Progenitor cell of endocrine pancreas (in vitro differentiated cells): ENCODE data around the gene GSTA1. TPM values are rescaled to one million over a fixed set of nuclear protein-coding genes. Genes with fewer than 3 reads are reported as not detected.
"Not testable (repeated sequence)": the region's sequence is repeated elsewhere in the genome, so short reads cannot be mapped to it uniquely, and the experiment has no call there.

Experiments
- DNase-seq: peaks from one replicate; pipeline ENCODE4 v3.0.0; 2021; ENCODE audit warnings: low spot score; ENCODE audit not compliant: unreplicated experiment
- H3K27ac Mint-ChIP-seq: 2 replicates; pipeline ENCODE4 v1.8.0; 2021; ENCODE audit warnings: mild to moderate bottlenecking, moderate library complexity, mixed read lengths
- H3K27me3 Mint-ChIP-seq: 2 replicates; pipeline ENCODE4 v1.8.0; 2021; ENCODE audit warnings: mixed read lengths
- H3K36me3 Mint-ChIP-seq: 2 replicates; pipeline ENCODE4 v1.8.0; 2022; ENCODE audit warnings: mixed read lengths; ENCODE audit not compliant: insufficient read depth
- H3K4me1 Mint-ChIP-seq: 2 replicates; pipeline ENCODE4 v1.8.0; 2021; ENCODE audit warnings: low read depth, mixed read lengths
- H3K4me3 Mint-ChIP-seq: 2 replicates; pipeline ENCODE4 v1.8.0; 2021; ENCODE audit warnings: low read depth, mild to moderate bottlenecking, moderate library complexity, mixed read lengths
- H3K9me3 Mint-ChIP-seq: 2 replicates; pipeline ENCODE4 v1.8.0; 2021; ENCODE audit warnings: low read depth, mixed read lengths
- CTCF ChIP-seq: fragments of 200-600 bp; sonication (generic); IDR thresholded peaks from one replicate; pipeline ENCODE4 v1.5.0; 2021; ENCODE audit warnings: antibody characterized with exemption, mild to moderate bottlenecking; ENCODE audit not compliant: unreplicated experiment
- long read RNA-seq: library from polyadenylated mRNA; unstranded; transcript quantifications from one replicate; pipeline ENCODE4 v2.0.0, GENCODE V29; 2020
- total RNA-seq: library from RNA; stranded (reverse); gene quantifications from 2 replicates; pipeline ENCODE4 v1.2.1, GENCODE V29; 2021

The GSTA1 gene
- 25.8 and 26.8 TPM in 2 replicates for total RNA-seq
- long read RNA-seq, transcript GSTA1-201 (7 exons, 1,019 nt): major isoform, 15 of 16 reads
- long read RNA-seq, partial matches to known transcripts: 0 of 16 reads
- long read RNA-seq, other reads (novel, unspliced or antisense): 1 of 16 reads

- H3K36me3 Mint-ChIP-seq, H3K27me3 Mint-ChIP-seq, DNase-seq, H3K9me3 Mint-ChIP-seq: not testable (repeated sequence)
- H3K4me3 Mint-ChIP-seq: peak within 1 kb of the TSS; percentile 62
- peaks cover 21% of the 10 kb centered on the region for H3K4me1 Mint-ChIP-seq
- peak within 1 kb of the TSS; percentile 29 for H3K27ac Mint-ChIP-seq
These were observed at the start of gene GSTA1 for GRCh38 chr6:52803668-52804255. TSS of gene GSTA1 (minus strand) at chr6:52803816. CDS start at chr6:52799267, 4,549 bp downstream.

- no peak for TF ChIP-seq CTCF
- H3K9me3 Mint-ChIP-seq: peaks cover 30% of the 10 kb centered on the region
- H3K36me3 Mint-ChIP-seq: peaks cover 1% of the 10 kb centered on the region
- H3K27ac Mint-ChIP-seq: no peak overlapping the region
- no peak for DNase-seq
- H3K4me3 Mint-ChIP-seq: no peak overlapping the region
- peaks cover 6% of the 10 kb centered on the region for H3K4me1 Mint-ChIP-seq
- H3K27me3 Mint-ChIP-seq: no peaks in the 10 kb centered on the region
These were observed 45.5 kb upstream of the GSTA1 start for GRCh38 chr6:52849137-52849536.

- TF ChIP-seq CTCF: no peak
- Mint-ChIP-seq H3K4me1 (peaks cover 6% of the 10 kb centered on the region), H3K4me3 (no peak overlapping the region), H3K9me3 (peaks cover 15% of the 10 kb centered on the region), H3K27ac (no peak overlapping the region), H3K27me3 (no peaks in the 10 kb centered on the region), H3K36me3 (no peaks in the 10 kb centered on the region)
- DNase-seq: no peak
These were observed 42.4 kb upstream of the GSTA1 start for GRCh38 chr6:52846002-52846401.

GRCh38 chr6:52843605-52844004 is 40.0 kb upstream of the GSTA1 start:
- Mint-ChIP-seq H3K27ac (no peak overlapping the region), H3K36me3 (no peaks in the 10 kb centered on the region)
- no peak for DNase-seq

GRCh38 chr6:52840763-52841585 is 37.4 kb upstream of the GSTA1 start, which contains the start of gene GSTA5:
TSS of gene GSTA5 (minus strand) at chr6:52840813.
- no peak for DNase-seq
- no peak within 1 kb of the TSS for H3K4me3 Mint-ChIP-seq
- TF ChIP-seq CTCF: no peak
- H3K9me3 Mint-ChIP-seq: no peaks in the 10 kb centered on the region
- peak within 1 kb of the TSS; percentile 30 for H3K27ac Mint-ChIP-seq
- peaks cover 3% of the 10 kb centered on the region for H3K4me1 Mint-ChIP-seq
- peaks cover 2% of the 10 kb centered on the region for H3K27me3 Mint-ChIP-seq
- no peaks in the 10 kb centered on the region for H3K36me3 Mint-ChIP-seq

More at GRCh38 chr6:52843605-52844004, 40.0 kb upstream of the GSTA1 start:
- Mint-ChIP-seq H3K9me3 (peaks cover 6% of the 10 kb centered on the region), H3K27me3 (no peaks in the 10 kb centered on the region), H3K4me3 (no peak overlapping the region), H3K4me1 (peaks cover 6% of the 10 kb centered on the region)
- TF ChIP-seq CTCF: no peak
